ENCODE data around the gene KHDRBS2.

GRCh38 chr6:62089781-62090180 is 196.2 kb downstream of the KHDRBS2 start:
- TF ChIP-seq CTCF (IDR thresholded peaks at IDR 0.05) (no peak), EZH2 (IDR thresholded peaks at IDR 0.05; ENCODE audit: borderline replicate concordance, insufficient read depth, low read depth, low read length, poor library complexity, severe bottlenecking) (no peak)
